GM21381 (cell line): ENCODE measurements around the gene IL17RD.
"Not testable (repeated sequence)": the region's sequence is repeated elsewhere in the genome, so short reads cannot be mapped to it uniquely, and the experiment has no call there.

Source experiments
- ATAC-seq: cut with Tn5 transposase; IDR thresholded peaks from one replicate; pipeline ENCODE4 v1.9.1; 2021; ENCODE audit warnings: mild to moderate bottlenecking, moderate library complexity; ENCODE audit not compliant: unreplicated experiment

IL17RD gene

DNA sequence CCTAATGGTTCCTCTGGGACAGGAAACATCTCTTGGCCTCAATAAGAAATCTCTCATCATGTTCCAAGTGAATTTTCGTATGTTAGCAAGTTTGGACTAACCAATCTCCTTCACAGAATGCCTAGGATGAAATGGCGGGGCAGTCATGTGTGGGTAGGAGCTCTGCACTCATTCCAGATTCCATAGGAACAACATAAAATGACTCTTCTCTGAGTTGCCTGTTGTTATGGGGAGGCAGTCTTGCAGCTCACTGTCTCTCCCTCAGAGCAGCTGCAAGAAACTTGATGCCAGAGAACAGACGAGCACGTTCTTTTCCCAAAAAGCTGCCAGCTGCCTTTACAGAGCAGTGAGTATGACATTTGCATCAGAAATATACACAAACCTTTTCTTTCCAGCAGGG, 70.6 kb downstream of the IL17RD start:
- no peak for ATAC-seq

DNA sequence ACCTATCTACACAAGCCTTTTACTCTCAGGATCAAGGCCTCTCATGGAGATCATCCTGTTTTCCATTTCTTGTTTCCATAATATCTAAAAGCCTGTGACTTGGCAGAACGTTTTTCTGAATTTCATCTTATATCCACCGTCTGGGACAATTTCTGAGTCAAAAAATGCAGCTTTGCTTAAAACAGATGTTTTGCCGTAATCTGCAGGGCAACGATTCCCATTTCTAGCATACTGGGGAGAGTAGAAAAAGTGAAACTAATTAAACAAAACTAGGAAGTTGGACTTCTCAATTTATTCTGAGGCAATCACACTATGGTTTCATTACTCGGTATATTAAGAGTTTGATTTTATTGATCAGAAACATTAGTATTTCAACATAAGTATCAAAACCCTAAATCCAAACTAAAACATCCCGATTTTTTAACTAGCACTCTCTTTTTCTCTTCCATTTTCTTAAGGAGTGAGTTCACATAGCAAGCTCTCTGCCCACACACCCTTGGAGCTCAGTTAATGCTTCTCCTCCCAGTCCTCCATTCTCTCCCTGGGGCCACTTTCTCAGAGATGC, 71.1 kb downstream of the IL17RD start:
- ATAC-seq: no peak

DNA sequence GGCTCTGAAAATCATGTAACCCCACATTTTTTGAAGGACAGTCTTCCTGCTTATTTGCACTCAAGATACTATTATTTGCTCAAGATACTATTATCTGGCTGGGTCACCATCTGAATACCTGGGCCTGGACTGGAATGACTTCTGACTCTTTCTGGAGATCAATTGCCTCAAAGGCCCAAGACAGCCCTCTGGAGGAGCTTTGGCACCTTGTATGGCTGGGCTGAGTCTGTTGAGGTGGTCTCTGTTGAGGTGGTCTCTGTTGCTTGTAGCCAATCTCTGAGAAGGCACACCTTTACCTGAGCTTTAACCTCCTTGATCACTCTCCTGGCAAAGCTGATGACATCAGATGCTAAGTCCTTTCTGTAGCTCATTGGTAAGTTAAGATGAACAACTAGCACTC, 71.7 kb downstream of the IL17RD start:
- ATAC-seq: no peak

DNA sequence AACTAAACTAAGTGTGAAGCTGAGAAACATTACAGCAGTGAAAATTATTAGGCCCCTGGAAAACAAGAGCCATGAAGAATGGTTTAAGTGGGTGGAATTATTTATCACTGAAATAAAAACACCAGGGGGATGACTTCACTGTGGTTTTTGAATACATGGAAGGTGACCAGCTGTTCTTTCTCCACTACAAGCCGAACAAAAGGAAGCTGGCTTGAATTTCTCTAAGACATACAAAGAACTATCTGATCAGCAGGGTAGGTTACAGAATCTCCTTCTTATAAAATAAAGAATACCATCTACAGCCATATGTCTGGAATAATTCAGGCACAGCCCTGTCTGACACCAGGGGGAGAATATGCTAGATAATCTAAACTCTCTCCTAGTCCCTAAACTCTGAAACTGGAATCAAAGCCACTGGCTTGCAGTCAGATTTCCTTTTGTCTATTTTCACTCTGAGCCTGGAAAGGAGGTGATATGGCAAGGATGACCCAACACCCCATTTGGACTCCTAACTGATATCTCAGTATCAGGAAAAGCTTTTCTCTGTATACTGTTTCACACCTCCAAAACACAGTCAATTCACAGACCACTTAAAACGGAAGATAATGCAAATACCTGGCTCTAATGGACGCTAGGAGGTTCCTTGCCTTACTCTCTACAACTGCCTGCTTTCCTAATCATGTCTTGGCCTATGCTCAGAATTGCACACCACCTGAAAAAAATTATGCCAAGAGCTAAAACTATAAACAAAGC, 73.5 kb downstream of the IL17RD start:
- no peak for ATAC-seq

DNA sequence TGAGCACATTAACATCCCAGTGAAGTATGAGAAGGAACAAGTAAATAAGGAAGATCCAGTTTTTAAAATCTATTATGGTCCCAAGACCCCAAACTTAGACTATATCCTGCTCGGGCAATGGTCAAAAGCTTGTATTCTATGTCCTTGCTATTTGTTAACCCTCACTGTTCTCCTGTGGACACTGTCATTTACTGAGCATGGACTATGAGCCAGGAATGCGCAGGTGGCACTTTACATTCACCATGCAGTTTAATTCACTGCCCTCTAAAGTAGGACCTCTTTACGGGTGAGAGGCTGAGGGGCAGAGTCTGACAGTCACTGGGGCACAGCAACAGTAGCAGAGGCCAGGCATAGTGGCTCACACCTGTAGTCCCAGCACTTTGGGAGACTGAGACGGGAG, 76.1 kb downstream of the IL17RD start:
- ATAC-seq: no peak

DNA sequence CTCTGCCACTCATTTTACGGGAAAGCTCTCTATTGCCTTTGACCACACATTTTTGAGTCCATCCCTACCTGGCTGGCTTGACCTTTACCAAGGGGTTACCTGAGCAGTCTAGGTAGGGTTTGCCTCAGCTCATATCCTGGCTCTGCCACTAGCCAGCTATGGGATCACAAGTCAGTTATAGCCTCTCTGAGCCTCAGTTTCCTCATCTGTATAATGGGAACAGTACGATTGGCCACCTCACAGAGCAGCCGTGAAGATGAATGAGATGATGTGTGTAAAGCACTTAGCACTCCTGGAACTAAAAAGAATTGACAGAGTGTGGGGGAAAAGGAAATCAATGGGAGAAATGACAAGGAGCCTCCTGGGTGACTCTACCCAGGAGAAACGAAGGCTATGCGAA, 76.7 kb downstream of the IL17RD start:
- no peak for ATAC-seq

DNA sequence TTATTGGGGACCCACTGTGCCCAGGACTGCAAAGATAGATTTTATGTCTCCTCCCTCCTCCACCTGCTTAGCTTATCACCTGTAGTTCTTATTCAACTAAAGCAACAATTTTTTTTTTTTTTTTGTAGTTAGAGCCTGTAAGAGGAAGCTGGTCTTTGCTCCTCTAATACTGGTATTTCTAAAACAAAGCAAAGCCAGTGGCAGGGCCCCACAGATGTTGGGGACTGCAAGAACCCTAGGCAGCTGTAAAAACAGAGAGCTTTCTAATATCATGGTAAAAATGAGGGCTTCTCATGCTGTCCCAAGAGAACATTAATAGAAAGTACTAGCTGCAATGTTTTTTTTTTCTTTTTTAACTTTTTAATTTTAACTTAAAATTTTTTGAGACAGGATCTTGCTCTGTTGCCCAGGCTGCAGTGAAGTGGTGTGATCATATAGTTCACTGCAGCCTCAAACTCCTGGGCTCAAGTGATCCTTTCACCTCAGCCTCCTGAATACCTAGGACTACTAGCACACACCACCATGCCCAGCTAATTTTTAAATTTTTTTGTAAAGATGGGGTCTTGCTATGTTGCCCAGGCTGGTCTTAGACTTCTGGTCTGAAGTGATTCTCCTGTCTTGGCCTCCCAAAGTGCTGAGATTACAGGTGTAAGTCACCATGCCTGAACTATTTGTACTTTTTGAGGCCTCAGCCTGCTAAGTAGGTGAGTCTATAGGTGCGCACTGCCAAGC, 77.6 kb downstream of the IL17RD start:
- ATAC-seq: no peak

GRCh38 chr3:57086201-57086600, 79.0 kb downstream of the IL17RD start:
- ATAC-seq: no peak

DNA sequence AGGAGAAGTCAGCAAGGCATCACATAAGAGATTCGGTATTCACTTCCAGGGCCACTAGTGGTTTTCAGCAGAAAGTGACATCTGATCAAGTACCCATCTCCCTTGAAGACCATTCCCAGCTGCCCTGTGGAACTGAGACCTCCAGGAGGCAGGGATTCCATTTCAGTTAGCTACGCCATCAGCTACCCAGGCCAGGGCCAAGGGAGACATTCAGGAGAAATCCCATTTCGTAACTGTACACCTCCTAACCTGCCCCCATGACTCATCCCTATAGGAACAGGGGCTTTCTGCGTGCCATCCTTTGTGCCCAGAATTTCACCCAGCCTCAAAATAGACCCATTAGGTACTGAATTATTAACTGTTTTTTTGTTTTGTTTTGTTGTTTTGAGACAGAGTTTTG, 79.9 kb downstream of the IL17RD start:
- ATAC-seq: no peak

DNA sequence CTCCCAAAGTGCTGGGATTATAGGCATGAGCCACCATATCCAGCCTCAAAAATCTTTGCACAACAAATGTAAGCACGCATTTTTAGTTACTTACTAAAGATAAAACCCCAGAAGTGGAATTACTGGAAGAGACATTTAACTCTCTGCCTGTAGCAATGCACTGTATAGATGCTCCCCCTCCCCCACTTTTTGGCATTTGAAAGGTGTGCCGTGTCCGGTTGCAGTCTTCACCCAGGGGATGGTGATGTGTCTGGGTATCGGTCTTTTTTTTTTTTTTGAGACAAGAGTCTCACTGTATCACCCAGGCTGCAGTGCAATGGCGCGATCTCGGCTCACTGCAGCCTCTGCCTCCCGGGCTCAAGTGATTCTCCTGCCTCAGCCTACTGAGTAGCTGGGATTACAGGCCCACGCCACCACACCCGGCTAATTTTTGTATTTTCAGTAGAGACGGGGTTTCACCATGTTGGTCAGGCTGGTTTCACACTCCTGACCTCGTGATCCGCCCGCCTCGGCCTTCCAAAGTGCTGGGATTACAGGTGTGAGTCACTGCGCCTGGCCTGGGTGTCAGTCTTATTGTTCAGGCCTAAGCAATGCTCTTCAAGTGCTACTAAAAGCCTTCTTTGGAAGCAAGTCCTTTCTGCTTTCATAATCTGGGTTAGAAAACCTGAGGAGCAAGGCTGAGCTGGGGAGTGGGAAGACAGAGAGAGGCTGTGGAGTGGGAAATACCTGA, 81.7 kb downstream of the IL17RD start:
- ATAC-seq: not testable (repeated sequence)

DNA sequence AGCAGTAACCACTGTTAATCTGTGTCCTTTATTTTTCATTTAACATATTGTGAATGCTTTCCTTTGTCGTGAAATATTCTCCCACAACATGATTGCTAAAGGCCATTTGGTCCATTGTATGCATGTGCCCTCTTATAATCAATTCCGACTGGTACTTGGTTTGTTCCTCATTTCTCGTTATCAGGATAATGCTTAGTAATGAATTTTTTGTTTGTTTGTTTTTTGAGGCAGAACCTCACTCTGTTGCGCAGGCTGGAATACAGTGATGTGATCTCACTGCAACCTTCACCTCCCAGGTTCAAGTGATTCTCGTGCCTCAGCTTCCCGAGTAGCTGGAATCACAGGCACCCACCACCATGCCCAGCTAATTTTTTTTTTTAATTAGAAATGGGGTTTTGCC, 82.7 kb downstream of the IL17RD start:
- no peak for ATAC-seq

DNA sequence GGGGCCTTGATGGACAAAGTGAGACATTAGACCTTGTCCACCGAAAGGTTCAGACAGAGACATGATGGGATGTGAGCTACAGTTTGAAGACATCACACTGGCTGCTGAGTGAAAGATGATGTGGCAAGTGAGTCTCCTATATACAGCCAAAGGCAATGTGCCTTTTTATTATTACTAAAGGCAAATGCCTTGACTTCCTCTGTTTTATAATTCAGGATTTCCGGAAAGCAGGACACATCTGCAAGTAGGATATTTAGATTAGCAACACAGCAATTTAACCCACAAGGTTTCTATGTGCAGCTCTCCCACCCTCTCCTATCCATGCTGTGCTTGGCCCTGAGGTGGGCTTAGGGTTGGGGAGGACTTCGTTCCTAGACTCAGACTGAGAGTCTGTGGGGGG, 84.0 kb downstream of the IL17RD start:
- no peak for ATAC-seq

DNA sequence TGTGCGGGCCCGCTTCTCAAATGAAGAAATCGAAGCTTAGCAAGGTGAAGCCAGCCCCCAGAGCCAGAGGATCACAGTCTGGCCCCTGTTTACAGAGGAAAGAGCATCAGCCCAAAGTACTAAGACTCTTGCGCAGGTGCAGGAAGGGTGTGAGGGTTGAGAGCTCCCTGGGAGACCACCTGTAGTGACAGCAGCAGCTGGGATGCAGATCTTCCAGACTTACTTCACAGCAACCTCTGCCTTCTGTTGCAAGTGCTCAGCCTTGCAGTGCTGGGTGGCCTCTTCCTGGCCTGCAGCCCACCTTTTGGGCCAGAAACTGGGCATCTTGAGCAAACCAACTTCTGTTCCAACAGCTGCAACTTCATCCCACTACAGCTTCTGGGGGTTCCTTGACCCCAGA, 85.0 kb downstream of the IL17RD start:
- no peak for ATAC-seq

DNA sequence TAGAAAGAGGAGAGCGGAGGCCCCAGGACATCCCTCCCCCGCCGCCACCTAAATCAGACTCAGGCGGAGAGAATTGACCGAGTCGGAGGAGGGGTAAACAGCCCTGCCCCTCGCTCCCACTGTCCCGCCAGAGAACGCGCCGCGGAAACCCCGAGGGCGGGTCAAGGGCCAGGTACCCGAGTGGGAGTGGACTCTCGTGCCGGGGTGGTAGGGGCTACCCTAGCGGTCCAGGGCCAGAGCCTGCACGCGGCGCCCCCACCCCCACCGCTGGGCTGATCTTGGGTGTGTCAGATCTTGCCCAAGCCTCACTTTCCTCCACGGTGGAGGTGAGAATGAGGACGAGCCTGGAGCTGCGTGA, 85.7 kb downstream of the IL17RD start:
- ATAC-seq: no peak

GRCh38 chr3:57078635-57079473, 86.3 kb downstream of the IL17RD start:
- no peak for ATAC-seq

DNA sequence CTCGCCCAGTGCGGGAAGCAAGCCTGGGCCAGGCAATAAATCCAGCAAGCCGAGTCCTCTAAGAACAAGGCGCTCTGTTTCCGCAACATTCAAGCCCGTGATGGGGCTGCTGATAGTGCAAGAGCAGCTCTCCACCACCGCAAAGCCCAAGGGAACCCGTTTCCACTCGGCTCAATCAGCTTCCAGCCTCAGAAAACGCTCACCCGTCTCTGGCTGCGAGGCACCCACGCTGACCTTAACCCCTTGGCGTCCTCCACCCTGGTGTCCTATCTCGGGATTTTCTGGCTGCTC, 86.9 kb downstream of the IL17RD start:
- no peak for ATAC-seq

DNA sequence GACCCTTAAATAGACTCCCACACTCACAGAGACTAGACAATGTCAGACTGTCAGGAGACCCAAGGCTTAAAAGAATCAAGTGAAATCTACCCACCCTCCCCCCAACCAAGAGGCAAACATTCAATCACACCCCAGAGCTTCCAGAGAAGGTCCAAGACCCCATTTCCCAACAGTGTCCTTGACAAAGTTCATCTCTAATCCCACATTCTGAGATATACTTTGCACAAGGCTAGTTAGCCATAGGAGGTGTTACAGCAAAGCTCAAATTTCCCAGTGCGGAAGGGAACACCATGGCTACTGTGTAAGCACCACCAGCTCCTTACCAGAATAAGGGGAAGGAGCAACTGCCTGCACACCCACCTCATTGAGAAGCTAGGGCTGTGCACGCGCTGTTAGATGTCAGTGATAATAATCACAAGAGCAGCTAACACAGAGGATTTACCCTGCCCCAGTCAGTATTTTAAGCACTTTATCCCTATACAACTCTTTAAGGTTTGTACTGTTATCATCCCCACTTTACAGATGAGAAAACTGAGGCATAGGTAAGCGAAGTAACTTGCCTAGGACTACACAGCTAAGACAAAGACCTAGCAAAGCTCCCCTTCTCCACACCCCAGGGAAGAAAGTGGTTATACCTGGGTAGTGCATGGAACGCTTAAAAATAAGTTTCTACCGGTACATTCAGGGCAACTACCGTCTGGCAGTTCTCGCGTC, 87.4 kb downstream of the IL17RD start:
- no peak for ATAC-seq

DNA sequence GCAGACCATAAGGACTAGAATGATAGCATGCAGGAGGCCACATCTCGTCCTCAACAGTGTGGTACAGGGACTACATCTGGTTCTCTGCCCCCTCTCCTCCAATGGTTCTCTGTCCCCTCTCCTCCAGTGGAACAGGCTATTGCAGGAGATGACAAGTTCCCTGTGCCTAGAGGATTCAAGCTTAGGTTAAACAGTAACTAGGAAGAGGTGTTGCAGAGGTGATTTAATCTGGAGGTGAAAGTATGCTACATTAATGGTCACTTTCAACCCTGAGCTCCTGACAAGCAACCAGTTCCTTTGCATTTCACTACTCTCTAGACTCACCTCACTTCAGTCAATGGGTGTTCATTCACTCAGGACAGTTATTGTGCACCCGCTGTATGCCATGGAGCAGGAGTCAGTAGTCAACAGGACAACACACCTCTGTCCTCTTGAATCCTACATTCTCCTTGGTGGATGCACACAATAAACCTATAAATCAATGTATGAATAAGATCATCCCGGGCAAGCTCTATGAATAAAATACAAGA, 88.7 kb downstream of the IL17RD start:
- no peak for ATAC-seq

- ATAC-seq: no peak
Observed at GRCh38 chr3:57074135-57074534, 91.0 kb downstream of the IL17RD start.

GRCh38 chr3:57073628-57074027, 91.5 kb downstream of the IL17RD start:
- ATAC-seq: no peak
